ENCODE data around the gene MPRIP.
"Not testable (repeated sequence)": the region's sequence is repeated elsewhere in the genome, so short reads cannot be mapped to it uniquely, and the experiment has no call there.

MPRIP gene, protein sequence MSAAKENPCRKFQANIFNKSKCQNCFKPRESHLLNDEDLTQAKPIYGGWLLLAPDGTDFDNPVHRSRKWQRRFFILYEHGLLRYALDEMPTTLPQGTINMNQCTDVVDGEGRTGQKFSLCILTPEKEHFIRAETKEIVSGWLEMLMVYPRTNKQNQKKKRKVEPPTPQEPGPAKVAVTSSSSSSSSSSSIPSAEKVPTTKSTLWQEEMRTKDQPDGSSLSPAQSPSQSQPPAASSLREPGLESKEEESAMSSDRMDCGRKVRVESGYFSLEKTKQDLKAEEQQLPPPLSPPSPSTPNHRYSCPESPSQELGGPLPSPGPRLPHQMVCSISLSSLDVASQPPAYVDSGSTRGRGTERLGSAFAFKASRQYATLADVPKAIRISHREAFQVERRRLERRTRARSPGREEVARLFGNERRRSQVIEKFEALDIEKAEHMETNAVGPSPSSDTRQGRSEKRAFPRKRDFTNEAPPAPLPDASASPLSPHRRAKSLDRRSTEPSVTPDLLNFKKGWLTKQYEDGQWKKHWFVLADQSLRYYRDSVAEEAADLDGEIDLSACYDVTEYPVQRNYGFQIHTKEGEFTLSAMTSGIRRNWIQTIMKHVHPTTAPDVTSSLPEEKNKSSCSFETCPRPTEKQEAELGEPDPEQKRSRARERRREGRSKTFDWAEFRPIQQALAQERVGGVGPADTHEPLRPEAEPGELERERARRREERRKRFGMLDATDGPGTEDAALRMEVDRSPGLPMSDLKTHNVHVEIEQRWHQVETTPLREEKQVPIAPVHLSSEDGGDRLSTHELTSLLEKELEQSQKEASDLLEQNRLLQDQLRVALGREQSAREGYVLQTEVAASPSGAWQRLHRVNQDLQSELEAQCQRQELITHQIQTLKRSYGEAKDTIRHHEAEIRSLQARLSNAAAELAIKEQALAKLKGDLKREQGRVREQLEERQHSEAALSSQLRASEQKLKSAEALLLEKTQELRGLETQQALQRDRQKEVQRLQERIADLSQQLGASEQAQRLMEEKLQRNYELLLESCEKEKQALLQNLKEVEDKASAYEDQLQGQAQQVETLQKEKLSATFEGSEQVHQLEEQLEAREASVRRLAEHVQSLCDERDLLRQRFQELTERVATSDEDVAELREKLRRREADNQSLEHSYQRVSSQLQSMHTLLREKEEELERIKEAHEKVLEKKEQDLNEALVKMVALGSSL (N-terminal part only)

DNA sequence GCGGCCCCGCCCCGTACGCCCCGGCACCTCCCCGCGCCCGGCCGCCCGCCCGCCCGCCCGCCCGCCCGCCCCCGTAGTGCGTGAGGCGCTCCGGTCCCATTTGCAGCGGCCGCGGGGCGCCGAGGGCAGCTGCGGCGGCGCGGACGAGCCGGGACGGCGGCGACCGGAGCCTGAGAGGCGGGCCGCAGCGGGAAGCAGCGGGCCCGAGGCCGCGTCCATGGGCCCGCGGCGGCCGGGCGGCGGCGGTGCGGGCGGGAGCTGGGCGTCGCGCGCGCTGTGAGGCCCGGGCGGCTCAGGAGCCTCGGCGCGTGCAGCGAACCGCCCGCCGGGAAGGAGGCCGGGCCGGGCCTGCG, at the start of gene MPRIP:
TSS of gene MPRIP (plus strand) at position 74 of the 353 bp plus-strand sequence. CDS start 392 bp downstream, outside the sequence.
- H3K4me3 ChIP-seq (ENCODE audit: low read depth, low read length): peak within 1 kb of the TSS; percentile 84
- in situ Hi-C loops (cut with HindIII; ENCODE audit: low sequenced_read_pairs): no loop called here
- TF ChIP-seq, protein P1, sequence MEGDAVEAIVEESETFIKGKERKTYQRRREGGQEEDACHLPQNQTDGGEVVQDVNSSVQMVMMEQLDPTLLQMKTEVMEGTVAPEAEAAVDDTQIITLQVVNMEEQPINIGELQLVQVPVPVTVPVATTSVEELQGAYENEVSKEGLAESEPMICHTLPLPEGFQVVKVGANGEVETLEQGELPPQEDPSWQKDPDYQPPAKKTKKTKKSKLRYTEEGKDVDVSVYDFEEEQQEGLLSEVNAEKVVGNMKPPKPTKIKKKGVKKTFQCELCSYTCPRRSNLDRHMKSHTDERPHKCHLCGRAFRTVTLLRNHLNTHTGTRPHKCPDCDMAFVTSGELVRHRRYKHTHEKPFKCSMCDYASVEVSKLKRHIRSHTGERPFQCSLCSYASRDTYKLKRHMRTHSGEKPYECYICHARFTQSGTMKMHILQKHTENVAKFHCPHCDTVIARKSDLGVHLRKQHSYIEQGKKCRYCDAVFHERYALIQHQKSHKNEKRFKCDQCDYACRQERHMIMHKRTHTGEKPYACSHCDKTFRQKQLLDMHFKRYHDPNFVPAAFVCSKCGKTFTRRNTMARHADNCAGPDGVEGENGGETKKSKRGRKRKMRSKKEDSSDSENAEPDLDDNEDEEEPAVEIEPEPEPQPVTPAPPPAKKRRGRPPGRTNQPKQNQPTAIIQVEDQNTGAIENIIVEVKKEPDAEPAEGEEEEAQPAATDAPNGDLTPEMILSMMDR (IDR thresholded peaks at IDR 0.05; ENCODE audit: low read depth, low read length, missing control alignments): no peak
- DNase-seq (ENCODE audit: low read depth): no peak

DNA sequence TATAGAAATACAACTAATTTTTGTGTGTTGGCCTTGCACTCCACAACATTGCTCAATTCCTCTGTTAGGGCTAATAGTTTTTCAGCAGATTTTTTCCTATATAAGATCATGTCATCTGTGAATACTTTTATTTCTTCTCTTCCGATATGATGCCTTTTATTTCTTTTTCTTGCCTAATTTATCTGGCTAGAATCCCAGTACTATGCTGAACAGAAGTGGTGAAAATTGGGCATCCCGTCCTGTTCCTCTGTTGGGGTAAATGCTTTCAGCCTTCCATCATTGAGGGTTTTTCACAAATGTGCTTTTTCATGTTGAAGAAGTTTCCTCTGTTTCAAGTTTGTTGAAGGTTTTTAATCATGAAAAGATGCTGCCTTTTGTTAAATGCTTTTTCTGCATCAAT, 47.6 kb upstream of the MPRIP start:
- TF ChIP-seq, protein P1 (IDR thresholded peaks at IDR 0.05; ENCODE audit: low read depth, low read length, missing control alignments): no peak
- H3K4me3 ChIP-seq (ENCODE audit: low read depth, low read length): no peak overlapping the region
- in situ Hi-C loops (cut with HindIII; ENCODE audit: low sequenced_read_pairs): no loop called here
- DNase-seq (ENCODE audit: low read depth): no peak

DNA sequence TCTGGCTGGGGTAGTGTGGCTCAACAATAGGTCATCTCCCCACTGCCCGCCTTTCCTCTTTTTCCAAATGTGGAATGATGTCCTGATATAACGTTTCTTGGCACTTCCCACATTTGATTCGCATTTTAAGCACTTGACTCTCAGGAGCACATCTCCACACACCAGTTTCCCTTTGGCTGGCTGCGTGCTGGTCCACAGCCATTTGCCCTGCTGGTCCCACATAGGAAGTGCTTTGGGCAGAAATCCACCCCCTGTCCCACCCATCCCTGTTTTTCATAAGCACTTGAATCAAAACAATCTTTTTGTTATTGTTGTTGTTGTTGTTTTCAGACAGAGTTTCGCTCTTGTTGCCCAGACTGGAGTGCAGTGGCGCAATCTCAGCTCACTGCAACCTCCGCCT, 46.3 kb upstream of the MPRIP start:
- no peak for DNase-seq (ENCODE audit: low read depth)
- in situ Hi-C loops (cut with HindIII; ENCODE audit: low sequenced_read_pairs): no loop called here
- TF ChIP-seq, protein P1 (IDR thresholded peaks at IDR 0.05; ENCODE audit: low read depth, low read length, missing control alignments): no peak
- no peak overlapping the region for H3K4me3 ChIP-seq (ENCODE audit: low read depth, low read length)

DNA sequence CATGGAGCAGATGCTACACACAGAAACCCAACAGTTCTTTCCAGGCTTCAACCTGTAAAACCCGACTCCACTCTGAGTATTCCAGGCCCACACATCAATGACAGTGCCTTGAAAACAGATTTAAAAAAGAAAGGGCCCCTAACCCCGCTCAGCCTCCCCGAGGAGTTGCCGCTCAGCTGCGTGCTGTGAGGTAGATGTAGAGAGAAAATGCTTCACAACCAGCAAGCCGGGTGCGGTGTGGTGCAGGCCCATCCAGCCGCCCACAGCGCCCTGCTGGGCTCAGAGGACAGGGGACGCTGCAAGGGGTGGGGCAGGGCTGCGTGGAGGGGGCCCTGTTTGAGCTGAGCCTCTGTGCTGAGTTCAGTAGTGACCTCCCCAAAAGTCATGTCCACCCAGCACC, 45.5 kb upstream of the MPRIP start:
- H3K4me3 ChIP-seq (ENCODE audit: low read depth, low read length); in situ Hi-C loops (cut with HindIII; ENCODE audit: low sequenced_read_pairs); DNase-seq (ENCODE audit: low read depth): not testable (repeated sequence)

DNA sequence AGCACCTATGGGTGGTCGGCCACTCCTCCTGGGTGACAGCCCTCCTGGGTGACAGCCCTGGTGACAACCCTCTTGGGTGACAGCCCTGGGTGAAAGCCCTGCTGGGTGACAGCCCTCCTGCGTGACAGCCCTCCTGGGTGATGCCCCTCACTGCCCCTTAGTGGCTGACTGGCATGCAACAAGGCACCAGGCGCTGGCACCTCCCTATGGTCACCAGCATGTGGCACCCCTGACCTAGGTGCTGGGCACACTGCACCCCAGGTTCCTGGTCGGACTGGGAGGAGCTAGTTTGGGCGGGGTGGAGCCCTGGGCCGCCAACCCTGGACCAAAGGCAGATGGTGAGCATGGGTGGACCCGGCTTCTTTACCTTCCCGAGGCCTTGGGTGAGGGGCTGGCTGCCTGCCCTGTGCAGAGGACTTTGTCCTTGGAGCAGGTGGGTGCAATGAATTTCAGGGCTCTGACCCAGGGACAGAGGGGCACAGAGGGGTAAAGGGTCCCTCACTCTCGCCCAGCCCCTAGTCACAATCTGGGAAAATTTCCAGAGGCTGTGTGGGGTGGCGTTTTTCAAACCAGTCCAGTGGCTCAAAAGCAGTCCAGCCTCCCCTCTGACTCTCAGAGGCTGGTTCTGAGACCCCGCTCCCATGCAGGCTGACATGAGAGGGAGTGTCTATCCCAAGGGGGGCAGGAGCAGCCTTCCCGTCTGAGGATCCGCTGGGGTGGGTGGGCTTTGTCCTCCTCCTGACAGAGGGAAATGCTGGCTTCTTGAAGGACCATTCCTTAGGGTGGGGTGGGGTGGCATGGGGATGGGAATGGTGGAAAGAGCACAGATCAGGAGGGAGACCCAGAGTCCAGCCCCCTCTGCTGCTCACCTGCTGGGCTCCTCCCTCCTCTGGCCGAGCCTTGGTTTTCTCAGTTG, 44.5 kb upstream of the MPRIP start:
- DNase-seq (ENCODE audit: low read depth): no peak
- in situ Hi-C loops (cut with HindIII; ENCODE audit: low sequenced_read_pairs): no loop called here

More for the DNA sequence above, 44.5 kb upstream of the MPRIP start:
- H3K4me3 ChIP-seq (ENCODE audit: low read depth, low read length): no peak overlapping the region
- TF ChIP-seq, protein P1 (IDR thresholded peaks at IDR 0.05; ENCODE audit: low read depth, low read length, missing control alignments): peak; percentile 68

All from astrocyte of the cerebellum (primary cell).